ENCODE measurements around the gene SPEM2.

The SPEM2 gene

GRCh38 chr17:7417056-7417655 lies 8.3 kb upstream of the SPEM2 start:
- DNase-seq (ENCODE audit: low read depth in 1 of 2, low spot score in 1 of 2) = no peak
- in situ Hi-C loops (cut with HindIII; ENCODE audit: low pct_unique_long_range_greater_than_20kb, low sequenced_read_pairs) = no loop called here
- TF ChIP-seq JUND (IDR thresholded peaks at IDR 0.05; ENCODE audit: low read depth) = no peak

DNA sequence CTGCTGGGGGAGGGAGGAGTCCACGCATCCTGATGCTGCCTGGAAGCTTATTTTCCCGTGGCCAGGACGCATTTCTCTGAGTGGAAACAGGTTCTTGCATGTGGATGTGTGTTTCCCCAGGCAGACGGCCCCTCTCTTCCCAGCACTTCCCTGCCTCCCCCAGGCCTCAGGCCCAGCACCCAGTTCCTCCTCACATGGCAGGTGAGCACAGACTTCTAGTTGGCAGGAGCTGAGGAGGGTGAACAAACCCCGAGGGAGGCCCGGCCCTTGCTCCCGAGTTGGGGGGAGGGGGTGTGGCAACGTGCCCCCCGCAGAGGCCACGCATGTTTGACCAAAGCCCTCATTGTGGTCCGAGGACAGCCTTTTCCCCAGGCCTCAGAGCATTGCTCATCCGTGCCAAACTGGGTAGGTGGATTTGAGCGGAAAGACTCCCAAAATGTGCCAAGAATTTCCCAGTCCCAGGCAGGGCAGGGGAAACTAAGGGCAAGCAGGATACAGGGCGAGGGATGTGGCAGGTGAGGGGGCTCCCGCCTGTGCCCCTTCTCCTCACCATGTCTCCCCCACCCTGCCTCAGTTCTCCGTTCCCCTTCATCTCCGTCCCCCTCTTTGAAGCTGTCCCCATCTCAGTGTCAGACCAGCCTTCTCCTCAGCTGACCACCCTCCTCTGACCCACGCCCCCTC lies 6.8 kb upstream of the SPEM2 start:
- no peak for TF ChIP-seq JUND (IDR thresholded peaks at IDR 0.05; ENCODE audit: low read depth)
- DNase-seq (ENCODE audit: low read depth in 1 of 2, low spot score in 1 of 2) = no peak
- in situ Hi-C loops (cut with HindIII; ENCODE audit: low pct_unique_long_range_greater_than_20kb, low sequenced_read_pairs) = no loop called here

GRCh38 chr17:7419819-7420610 lies 5.4 kb upstream of the SPEM2 start, which contains the start of gene SPEM1:
Gene SPEM1, plus strand, starts transcription at chr17:7420324. Its CDS starts 61 bp downstream, at chr17:7420385.
- no peak for TF ChIP-seq JUND (IDR thresholded peaks at IDR 0.05; ENCODE audit: low read depth)
- DNase-seq (ENCODE audit: low read depth in 1 of 2, low spot score in 1 of 2) = no peak
- in situ Hi-C loops (cut with HindIII; ENCODE audit: low pct_unique_long_range_greater_than_20kb, low sequenced_read_pairs) = no loop called here

DNA sequence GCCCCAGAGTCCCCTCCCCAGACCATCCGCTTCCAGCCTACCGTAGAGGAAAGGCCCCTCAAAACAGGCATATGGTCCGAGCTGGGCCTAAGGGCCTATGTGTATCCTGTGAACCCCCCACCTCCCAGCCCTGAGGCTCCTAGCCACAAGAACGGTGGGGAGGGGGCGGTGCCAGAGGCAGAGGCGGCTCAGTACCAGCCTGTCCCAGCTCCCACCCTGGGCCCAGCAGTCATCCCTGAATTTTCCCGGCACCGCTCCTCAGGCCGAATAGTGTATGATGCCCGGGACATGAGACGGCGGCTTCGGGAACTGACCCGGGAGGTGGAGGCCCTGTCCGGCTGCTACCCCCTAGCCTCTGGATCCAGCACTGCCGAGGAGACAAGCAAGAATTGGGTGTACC lies 4.2 kb upstream of the SPEM2 start:
- TF ChIP-seq JUND (IDR thresholded peaks at IDR 0.05; ENCODE audit: low read depth) = no peak
- DNase-seq (ENCODE audit: low read depth in 1 of 2, low spot score in 1 of 2) = no peak
- in situ Hi-C loops (cut with HindIII; ENCODE audit: low pct_unique_long_range_greater_than_20kb, low sequenced_read_pairs) = no loop called here

- no peak for TF ChIP-seq JUND (IDR thresholded peaks at IDR 0.05; ENCODE audit: low read depth)
- no peak for DNase-seq (ENCODE audit: low read depth in 1 of 2, low spot score in 1 of 2)
- in situ Hi-C loops (cut with HindIII; ENCODE audit: low pct_unique_long_range_greater_than_20kb, low sequenced_read_pairs) = no loop called here
These were observed 1.7 kb upstream of the SPEM2 start for GRCh38 chr17:7423679-7424078.

DNA sequence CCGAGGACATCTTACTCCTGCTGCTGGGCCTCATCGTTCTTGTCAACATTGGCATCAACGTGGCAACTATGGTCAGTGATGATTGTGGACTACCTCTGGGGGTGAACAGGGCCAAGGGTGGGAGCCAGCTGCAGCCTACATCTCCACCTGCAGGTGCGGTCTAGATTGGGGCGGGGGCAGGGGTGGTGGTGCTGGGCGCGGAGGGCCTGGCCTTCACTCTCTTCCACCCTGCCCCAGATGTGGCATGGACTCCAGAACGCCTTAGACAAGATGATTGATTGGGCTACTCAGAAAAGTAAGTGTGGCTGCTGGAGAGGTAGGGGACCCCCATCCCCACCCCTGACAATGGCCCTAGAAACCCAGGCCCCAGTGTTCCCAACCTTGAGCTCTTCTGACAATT lies 340 bp downstream of the SPEM2 start:
- DNase-seq (ENCODE audit: low read depth in 1 of 2, low spot score in 1 of 2) = no peak
- no peak for TF ChIP-seq JUND (IDR thresholded peaks at IDR 0.05; ENCODE audit: low read depth)
- in situ Hi-C loops (cut with HindIII; ENCODE audit: low pct_unique_long_range_greater_than_20kb, low sequenced_read_pairs) = no loop called here

DNA sequence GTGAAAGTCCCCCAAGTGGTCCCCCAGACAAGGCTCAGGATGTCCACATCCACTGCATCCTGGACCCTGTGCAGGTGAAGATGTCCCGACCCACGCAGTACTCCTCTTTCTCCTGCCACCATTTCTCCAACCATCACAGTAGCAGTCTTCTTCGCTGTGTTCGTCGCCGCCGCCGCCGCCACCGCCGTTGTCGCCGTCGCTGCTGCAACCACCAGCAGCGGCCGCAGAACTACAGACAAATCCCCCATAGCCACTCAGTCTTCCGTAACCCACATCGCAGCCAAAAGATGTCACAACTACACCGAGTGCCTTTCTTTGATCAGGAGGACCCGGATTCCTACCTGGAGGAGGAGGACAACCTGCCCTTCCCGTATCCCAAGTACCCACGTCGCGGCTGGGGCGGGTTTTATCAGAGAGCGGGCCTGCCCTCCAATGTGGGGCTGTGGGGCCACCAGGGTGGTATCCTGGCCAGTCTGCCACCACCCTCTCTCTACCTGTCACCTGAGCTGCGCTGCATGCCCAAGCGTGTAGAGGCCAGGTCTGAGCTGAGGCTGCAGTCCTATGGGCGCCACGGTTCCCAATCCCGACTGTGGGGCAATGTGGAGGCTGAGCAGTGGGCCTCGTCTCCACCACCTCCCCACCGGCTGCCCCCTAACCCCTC lies 917 bp downstream of the SPEM2 start:
- in situ Hi-C loops (cut with HindIII; ENCODE audit: low pct_unique_long_range_greater_than_20kb, low sequenced_read_pairs) = no loop called here
- TF ChIP-seq JUND (IDR thresholded peaks at IDR 0.05; ENCODE audit: low read depth) = no peak
- no peak for DNase-seq (ENCODE audit: low read depth in 1 of 2, low spot score in 1 of 2)

DNA sequence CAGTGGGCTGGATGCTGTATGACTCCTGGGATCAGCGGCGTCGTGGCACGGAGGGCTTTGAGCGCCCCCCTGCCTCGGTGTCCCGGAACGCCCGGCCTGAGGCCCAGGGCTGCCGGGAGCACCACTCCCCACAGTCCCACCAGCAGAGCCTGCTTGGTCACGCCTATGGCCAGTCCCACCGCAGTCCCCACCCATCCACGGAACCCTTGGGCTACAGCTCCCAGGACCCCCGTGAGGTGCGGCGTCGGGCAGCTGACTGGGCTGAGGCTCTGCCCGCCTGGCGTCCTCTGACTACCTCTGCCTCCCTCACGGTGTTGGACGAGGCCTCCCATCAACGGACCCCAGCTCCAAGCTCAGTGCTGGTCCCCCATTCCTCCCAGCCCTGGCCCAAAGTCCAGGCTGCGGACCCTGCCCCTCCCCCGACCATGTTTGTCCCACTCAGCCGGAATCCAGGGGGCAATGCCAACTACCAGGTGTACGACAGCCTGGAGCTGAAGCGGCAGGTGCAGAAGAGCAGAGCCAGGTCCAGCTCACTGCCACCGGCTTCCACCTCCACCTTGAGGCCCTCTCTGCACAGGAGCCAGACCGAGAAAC lies 1.6 kb downstream of the SPEM2 start:
- in situ Hi-C loops (cut with HindIII; ENCODE audit: low pct_unique_long_range_greater_than_20kb, low sequenced_read_pairs) = no loop called here
- TF ChIP-seq JUND (IDR thresholded peaks at IDR 0.05; ENCODE audit: low read depth) = no peak
- DNase-seq (ENCODE audit: low read depth in 1 of 2, low spot score in 1 of 2) = no peak

DNA sequence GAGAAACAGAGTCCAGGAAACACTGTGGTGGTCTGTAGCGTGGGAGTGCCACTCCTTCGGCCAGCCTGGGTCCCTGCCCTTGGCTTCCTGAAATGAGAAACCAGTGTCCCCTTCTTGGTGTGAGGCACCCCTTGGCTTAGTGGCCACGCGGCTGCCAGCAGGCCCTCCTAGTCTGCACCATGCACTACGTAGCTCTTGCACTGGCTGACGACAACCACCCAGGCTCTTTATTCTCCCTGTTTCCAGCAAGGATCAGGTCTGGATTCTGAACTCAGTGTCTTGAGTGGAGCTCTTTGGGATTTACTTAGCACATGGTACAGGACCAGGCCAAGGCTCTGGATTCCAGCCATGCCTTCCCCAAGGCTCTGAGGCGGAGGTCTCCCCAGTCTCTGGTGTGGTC lies 2.1 kb downstream of the SPEM2 start:
- in situ Hi-C loops (cut with HindIII; ENCODE audit: low pct_unique_long_range_greater_than_20kb, low sequenced_read_pairs) = no loop called here
- no peak for TF ChIP-seq JUND (IDR thresholded peaks at IDR 0.05; ENCODE audit: low read depth)
- no peak for DNase-seq (ENCODE audit: low read depth in 1 of 2, low spot score in 1 of 2)

DNA sequence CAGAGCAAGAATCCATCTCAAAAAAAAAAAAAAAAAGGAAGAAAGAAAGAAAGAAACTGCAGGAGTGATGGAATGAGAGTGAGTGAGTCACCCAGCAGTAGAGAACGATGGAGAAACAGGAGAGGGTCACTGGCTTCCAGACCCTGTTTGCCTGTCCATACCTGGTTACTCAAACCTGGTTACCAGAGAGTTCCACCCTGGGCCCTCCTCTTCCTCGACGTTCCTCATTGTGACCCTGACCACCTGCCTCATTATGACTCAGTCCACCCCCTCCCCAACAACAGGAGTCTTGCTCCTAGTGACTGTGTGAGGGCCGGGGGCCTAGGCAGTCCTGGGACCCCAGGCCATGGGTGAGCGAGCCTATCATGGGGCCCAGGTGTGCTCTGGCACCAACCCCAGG lies 3.1 kb downstream of the SPEM2 start, which contains the start of gene SPEM3:
SPEM3 (plus strand) TSS at position 301 of the 400 bp plus-strand sequence; CDS start at position 347, 46 bp downstream.
- in situ Hi-C loops (cut with HindIII; ENCODE audit: low pct_unique_long_range_greater_than_20kb, low sequenced_read_pairs) = no loop called here
- no peak for DNase-seq (ENCODE audit: low read depth in 1 of 2, low spot score in 1 of 2)
- TF ChIP-seq JUND (IDR thresholded peaks at IDR 0.05; ENCODE audit: low read depth) = no peak

- in situ Hi-C loops (cut with HindIII; ENCODE audit: low pct_unique_long_range_greater_than_20kb, low sequenced_read_pairs) = no loop called here
- DNase-seq (ENCODE audit: low read depth in 1 of 2, low spot score in 1 of 2) = no peak
- TF ChIP-seq JUND (IDR thresholded peaks at IDR 0.05; ENCODE audit: low read depth) = no peak
These were observed 4.3 kb downstream of the SPEM2 start for GRCh38 chr17:7429722-7430121.

GRCh38 chr17:7431231-7431630 lies 5.8 kb downstream of the SPEM2 start:
- in situ Hi-C loops (cut with HindIII; ENCODE audit: low pct_unique_long_range_greater_than_20kb, low sequenced_read_pairs) = no loop called here
- no peak for TF ChIP-seq JUND (IDR thresholded peaks at IDR 0.05; ENCODE audit: low read depth)
- DNase-seq (ENCODE audit: low read depth in 1 of 2, low spot score in 1 of 2) = no peak
